IPS-NIHi7 (cell line): ENCODE measurements around the gene PCSK9.

Experiments
- DNase-seq: peaks from one replicate; pipeline ENCODE4 v3.0.0; 2012; ENCODE audit warnings: mixed read lengths; ENCODE audit errors: extremely low spot score

PCSK9 gene

GRCh38 chr1:55039342-55040082, at the start of gene PCSK9:
Gene PCSK9 (plus strand): TSS chr1:55039548. CDS start chr1:55039838, 290 bp downstream.
- peak; percentile 72 for DNase-seq

- DNase-seq, result no peak
Measured at GRCh38 chr1:54989968-54990810, 49.2 kb upstream of the PCSK9 start.

- DNase-seq, result no peak
Measured at GRCh38 chr1:54990916-54991315, 48.4 kb upstream of the PCSK9 start.

- DNase-seq, result no peak
Measured at GRCh38 chr1:54991939-54992338, 47.4 kb upstream of the PCSK9 start.

- no peak for DNase-seq
Measured at GRCh38 chr1:54993140-54993539, 46.2 kb upstream of the PCSK9 start.

- DNase-seq, result no peak
Measured at GRCh38 chr1:54994355-54994990, 44.9 kb upstream of the PCSK9 start.

DNA sequence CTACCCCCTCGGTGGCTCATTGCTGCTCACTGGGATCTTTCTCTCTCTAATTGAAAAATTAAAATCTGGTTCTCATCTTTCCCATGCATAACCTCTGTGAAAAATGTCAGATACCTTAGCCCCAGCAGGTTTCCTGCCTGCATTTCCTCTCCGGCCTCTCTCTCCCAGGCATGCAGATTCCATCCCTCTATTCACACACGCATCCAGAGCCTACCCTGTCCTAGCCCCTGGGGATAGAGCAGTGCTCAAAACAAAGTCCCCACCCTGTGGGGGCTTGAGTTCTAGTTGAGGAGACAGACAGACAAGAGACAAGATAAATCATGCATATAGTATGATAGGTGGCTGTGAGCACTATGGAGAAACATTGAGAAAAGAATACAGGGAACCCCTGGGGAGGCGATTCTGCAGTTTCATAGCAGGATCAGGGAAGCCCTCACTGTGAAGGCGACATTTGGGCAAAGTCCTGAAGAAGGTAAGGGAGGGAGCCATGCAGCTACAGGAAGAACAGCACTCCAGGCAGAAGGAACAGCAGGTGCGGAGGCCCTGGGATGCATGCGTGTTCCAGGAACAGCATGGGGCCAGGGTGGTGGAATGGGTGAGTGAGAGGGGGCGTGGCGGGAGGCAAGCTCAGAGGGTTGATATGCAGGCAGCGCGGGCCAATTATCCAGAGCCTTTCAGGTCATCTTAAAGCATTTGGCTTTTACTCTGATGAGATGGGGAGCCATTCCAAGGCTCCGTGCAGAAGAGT, 44.2 kb upstream of the PCSK9 start:
- no peak for DNase-seq

- no peak for DNase-seq
Measured at GRCh38 chr1:54995835-54996234, 43.5 kb upstream of the PCSK9 start.

GRCh38 chr1:54996359-54996868, 42.9 kb upstream of the PCSK9 start:
- peak; percentile 93 for DNase-seq

GRCh38 chr1:54996869-54997710, 42.3 kb upstream of the PCSK9 start:
- DNase-seq, result peak; percentile 67

DNA sequence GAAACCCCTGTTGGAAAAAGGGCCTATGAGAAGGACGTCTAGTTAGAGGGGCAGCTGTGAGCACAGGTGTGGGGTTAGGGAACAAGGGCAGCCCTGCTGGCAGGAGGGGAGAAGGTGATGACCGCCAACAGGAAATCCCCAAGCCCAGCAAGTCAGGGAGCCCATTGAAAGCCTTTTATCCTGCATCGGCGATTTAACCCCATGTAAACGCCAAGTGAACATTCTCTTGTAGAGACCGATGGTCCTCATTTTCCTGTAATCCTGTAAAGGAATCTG, 41.7 kb upstream of the PCSK9 start:
- DNase-seq, result peak; percentile 55

- DNase-seq, result no peak
Measured at GRCh38 chr1:54998100-54998499, 41.2 kb upstream of the PCSK9 start.

DNA sequence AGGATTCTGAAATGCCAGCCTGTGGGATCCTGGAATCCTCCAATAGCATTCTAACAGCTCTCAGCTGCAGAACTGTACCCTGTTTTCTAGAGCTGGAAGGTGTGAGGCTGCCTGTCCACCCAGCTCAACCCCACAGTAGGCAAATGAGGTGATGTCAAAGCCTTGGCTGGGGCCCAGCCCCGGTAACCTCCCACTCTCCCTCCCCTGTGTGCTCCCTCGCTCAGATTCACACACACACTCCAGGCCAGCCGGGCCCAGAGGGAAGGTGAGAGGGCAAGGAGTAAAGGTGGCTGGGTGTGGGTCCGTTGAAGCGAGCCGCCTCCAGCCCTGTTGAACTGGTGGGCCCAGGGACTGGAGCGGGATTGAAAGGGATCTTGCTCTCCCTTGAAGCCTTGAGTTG, 40.7 kb upstream of the PCSK9 start, which contains the start of gene BSND:
BSND (plus strand) TSS at position 257 of the 400 bp plus-strand sequence. CDS start 254 bp downstream, outside the sequence.
- DNase-seq, result no peak

- no peak for DNase-seq
Measured at GRCh38 chr1:55000110-55001085, 39.0 kb upstream of the PCSK9 start.

DNA sequence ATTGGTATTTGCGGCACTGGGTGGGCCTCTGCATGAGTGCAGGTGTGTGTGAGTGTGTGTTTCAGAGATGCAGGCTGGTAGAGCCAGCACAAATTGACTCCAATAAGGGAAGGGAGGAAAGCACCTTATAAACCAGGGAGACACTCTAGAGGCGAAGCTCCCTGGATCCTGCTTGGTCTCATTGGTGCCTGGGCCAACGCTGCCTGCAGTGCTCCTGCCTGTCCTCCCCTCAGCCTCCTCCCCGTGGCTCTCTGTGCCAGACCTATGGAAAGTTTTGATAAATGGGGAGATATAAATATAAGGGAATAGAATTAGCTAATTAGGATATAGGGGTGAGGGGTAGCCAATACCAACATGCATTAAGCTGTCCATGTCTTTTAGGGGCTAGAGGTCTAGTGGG, 38.0 kb upstream of the PCSK9 start:
- DNase-seq, result no peak

DNA sequence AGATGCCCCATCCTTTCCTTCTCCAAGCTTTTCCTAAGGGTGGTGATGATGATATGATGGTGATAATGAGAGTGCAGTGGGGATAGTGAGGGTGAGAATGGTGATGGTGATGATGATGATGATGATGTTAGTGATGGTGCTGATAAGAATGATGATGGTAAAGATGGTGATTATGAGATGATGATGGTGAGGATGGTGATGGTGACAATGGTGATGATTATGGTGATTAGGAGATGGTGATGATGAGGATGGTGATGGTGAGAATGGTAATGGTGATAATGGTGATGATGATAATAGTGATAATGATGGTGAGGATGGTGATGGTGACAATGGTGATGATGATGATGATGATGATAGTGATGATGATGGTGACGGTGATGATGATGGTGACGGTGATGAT, 36.7 kb upstream of the PCSK9 start:
- DNase-seq, result no peak

- no peak for DNase-seq
Measured at GRCh38 chr1:55005351-55006140, 33.8 kb upstream of the PCSK9 start.

DNA sequence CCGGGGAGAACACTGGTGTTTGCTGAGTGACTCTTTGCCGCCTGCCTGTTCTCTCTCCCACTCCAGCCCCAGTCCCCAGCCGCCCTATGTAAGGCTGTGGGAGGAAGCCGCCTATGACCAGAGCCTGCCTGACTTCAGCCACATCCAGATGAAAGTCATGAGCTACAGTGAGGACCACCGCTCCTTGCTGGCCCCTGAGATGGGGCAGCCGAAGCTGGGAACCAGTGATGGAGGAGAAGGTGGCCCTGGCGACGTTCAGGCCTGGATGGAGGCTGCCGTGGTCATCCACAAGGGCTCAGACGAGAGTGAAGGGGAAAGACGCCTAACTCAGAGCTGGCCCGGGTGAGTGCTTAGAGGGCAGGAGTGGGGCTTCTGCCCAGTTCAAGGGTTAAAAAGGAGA, 32.4 kb upstream of the PCSK9 start:
- DNase-seq, result no peak

DNA sequence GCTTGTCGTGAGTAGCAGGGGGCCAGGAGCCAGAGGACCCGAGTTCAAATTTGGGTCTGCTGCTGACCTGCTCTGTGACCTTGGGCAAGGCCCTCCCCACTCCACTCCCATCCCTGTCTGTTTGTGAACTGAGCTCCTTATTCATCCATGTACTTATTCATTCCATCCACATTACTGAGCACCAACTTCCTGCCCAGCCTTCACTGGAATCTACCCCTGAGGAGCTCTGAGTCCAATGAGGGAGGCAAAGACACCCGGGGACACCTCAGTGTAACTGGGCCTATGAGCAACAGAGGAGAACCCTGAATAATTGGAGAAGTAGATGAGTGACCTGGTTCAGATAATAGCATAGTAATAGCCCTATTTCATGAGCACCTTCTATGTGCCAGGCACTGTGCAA, 31.7 kb upstream of the PCSK9 start:
- no peak for DNase-seq
